ENCODE measurements around the gene SORBS2.

DNA sequence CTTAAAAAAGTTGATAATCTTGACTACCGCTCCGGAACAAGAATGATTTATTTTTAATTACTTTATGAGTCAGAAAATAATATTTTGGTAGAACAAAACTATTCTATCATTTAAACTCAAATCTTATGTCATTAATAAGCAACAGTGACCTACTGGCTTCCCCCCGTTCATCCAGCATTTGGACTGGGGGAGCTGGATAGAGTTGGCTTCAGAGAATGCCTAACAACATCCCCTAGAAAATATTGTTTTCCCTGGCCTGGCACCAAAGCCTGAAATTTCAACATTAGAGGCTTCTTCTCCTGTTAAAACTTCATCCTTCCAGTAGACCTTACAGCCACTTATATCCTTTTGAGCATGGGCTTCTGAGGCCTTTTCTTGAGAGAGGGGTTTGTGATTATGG, 221.0 kb downstream of the SORBS2 start:
- TF ChIP-seq CTCF (conservative IDR thresholded peaks at IDR 0.05 in 1 of 2, IDR thresholded peaks at IDR 0.05 in 1 of 2; ENCODE audit: low read depth in 1 of 2, low read length in 2 of 2) = no peak
- TF ChIP-seq EZH2 (IDR thresholded peaks at IDR 0.05; ENCODE audit: low read length, missing control alignments) = no peak

Measured in fibroblast of lung (primary cell).